Measurements from ENCODE around the gene NRIP1.

The NRIP1 gene

DNA sequence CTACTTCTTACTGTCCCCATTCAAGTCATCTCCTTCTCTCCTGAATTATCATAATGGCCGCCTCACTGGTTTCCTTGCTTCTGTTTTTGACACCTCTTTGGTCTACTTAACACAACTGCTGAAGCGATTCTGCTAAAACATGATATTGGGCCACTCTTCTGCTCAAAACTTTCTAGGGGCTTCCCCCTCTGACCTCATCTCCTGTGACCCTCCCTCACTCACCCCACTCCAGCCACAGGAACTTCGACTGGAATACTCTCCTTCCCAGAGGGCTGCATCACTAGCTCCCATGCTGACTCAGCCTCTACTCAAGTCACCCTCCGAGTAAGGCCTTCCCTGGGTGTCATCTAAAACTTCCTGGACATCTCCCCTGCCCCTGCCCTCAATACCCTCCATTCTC is 35.7 kb downstream of the NRIP1 start:
- FAIRE-seq (no peak), DNase-seq (ENCODE audit: insufficient read length, low spot score) (no peak)
- TF ChIP-seq CTCF (IDR thresholded peaks at IDR 0.05; ENCODE audit: insufficient read depth, missing control alignments): no peak

- TF ChIP-seq CTCF (IDR thresholded peaks at IDR 0.05; ENCODE audit: insufficient read depth, missing control alignments): no peak
- FAIRE-seq (no peak), DNase-seq (ENCODE audit: insufficient read length, low spot score) (no peak)
These were observed 36.6 kb downstream of the NRIP1 start for GRCh38 chr21:15028186-15028585.

DNA sequence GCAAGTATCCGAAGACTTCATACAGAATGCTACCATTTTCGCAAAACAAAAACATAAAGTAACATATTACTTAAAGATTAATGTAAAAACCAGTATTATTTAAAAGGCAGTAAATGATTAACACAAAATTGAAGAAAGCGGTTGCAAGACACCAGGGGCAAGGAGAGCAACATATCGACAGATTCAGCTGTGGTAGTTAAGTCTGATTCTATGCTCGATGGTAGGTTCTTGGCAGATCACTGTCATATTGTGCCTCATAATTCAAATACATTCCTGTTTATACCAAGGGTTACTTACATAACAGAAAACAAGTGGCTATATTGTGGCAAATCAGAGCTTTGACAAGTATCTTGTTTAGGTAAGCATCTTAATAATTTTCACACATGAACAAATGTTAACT is 37.7 kb downstream of the NRIP1 start:
- DNase-seq (ENCODE audit: insufficient read length, low spot score): no peak
- FAIRE-seq: no peak
- no peak for TF ChIP-seq CTCF (IDR thresholded peaks at IDR 0.05; ENCODE audit: insufficient read depth, missing control alignments)

DNA sequence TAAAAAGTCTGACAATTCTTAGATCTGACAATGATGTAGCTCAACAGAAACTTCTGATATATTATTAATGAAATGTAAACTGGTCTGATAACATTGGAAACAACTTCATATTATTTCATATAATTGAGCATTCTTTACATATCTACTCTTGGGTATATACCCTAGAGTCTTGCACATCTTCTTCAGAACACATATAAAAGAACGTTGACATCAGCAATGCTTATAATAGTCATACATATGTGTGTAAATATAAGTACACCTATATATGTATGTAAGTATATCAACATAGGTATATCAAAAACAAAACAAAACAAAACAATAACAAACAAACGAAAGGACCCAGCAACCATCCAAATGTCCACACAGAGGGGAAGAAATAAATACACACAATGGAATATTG is 38.4 kb downstream of the NRIP1 start:
- FAIRE-seq (no peak), DNase-seq (ENCODE audit: insufficient read length, low spot score) (no peak)
- no peak for TF ChIP-seq CTCF (IDR thresholded peaks at IDR 0.05; ENCODE audit: insufficient read depth, missing control alignments)

- FAIRE-seq (no peak), DNase-seq (ENCODE audit: insufficient read length, low spot score) (no peak)
- TF ChIP-seq CTCF (IDR thresholded peaks at IDR 0.05; ENCODE audit: insufficient read depth, missing control alignments): no peak
These were observed 41.0 kb downstream of the NRIP1 start for GRCh38 chr21:15023776-15024175.

DNA sequence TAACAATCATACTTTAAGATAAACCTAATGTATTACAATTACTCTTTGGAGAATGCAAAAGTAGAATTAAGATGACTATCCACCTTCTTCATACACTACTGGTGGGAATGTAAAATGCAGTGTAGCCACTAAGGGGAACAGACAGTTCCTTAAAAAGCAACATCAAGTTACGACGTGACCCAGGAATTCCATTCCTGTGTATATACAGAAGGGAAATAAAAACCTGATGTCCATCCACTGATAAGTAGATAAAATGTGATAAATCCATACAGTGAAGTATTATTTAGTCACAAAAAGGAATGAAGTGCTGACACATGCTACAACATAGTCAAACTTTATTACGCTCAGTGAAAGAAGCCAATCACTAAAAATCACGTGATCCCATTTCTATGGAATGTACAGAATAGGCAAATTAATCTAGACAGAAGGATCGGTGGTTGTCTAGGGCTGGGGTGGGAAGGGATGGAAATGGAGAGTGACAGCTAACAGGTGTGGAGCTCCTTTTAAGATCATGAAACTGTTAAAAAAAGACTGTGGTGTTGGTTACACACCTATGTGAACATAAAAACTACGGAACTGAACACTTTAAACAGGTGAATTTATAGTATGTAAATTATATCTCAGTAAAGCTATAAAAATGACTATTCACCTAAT is 42.1 kb downstream of the NRIP1 start:
- no peak for TF ChIP-seq CTCF (IDR thresholded peaks at IDR 0.05; ENCODE audit: insufficient read depth, missing control alignments)
- no peak for DNase-seq (ENCODE audit: insufficient read length, low spot score)
- FAIRE-seq: no peak

DNA sequence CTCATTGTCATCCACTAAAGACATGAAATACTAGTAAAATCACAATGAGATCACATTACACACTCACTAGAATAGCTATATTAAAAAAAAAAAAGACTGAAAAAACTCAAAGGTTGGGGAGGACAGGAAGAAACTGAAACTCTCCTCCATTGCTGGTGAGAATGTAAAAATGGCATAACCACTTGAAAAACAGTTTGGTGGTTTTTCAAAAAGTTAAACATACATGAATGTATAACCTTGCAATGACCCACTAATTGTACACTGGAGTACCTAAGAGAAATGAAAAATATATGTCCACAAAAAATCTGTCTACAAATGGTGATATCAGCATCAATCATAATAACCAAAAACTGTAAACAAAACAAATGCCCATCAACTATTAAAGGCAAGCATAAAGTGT is 44.0 kb downstream of the NRIP1 start:
- no peak for DNase-seq (ENCODE audit: insufficient read length, low spot score)
- no peak for FAIRE-seq
- TF ChIP-seq CTCF (IDR thresholded peaks at IDR 0.05; ENCODE audit: insufficient read depth, missing control alignments): no peak
